Inflammatory macrophage (primary cell): ENCODE measurements around the gene ARRB2.

ENCODE experiments used
- DNase-seq, 2 donors: peaks; one replicate each; pipeline ENCODE4 v3.0.0-alpha.2; 2020 to 2022

ARRB2 gene

DNA sequence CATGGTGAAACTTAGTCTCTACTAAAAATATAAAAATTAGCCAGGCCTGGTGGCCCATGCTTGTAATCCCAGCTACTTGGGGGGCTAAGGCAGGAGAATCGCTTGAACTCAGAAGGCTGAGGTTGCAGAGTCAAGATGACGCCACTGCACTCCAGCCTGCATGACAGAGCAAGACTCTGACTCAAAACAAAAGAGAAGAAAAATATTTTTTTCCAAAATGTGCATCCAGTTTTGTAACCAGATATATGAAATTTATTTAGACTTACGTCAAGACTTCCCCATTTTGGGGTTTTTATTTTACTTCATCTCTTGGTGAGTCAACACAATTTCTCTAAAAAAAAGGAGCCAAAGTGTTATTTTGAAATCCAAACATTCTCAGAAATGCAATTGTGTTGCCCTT lies 55.8 kb downstream of the ARRB2 start:
- DNase-seq, result peak; percentile 90 to 99

DNA sequence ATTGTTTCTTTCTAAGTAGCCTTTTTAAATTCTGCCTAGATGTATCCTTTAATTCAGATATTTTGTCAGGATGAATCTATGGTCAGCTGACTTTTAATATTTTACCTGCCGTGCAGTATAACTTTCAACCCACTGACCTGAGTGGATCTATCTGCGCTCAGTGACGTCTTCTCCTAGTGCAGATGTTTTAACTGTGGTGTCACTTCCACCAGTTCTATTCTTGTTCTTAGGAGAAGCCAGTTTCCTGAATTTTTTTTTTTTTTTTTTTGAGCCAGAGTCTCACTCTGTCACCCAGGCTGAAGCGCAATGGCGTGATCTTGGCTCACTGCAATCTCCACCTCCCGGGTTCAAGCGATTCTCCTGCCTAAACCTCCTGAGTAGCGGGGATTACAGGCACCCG lies 56.3 kb downstream of the ARRB2 start:
- DNase-seq, result peak; percentile 72 to 73

DNA sequence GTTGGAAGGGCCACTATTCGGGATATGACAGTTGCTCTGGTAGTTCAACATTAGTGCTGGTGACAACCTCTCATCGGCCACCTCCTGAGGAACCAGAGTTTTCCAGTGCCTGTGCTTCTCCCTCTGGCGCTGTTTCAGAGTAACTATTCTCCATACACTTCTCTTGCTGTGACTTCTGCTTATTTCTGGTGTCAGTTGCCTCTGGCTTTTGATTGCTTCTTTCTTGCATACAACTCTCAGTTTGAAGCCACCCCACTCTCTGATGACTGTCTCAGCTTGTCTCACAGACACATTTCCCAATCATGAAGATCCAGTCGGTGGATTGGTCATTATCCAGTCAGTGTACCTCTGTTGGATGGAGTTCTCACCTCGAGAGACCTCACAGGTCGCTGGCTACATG lies 57.9 kb downstream of the ARRB2 start:
- DNase-seq, result peak; percentile 87 to 90

DNA sequence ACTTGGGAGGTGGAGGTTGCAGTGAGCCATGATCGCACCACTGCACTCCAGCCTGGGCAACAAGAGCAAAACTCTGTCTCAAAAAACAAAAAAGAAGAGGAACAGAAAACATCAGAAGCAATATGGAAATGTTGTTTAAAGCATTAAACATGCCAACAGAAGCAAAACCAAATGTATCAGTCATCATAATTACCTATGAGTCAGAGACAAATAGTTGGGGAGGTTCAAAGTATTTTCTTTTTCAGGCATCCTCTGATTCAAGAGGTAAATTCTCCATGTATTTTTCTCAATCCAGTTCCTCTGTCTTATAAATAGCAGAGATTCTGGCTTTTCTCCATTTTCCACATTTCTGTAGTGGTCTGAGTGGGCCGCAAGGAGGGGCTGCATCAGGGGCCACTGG lies 59.2 kb downstream of the ARRB2 start:
- DNase-seq, result no peak
